ENCODE results near the gene GFPT1.
"Not testable (repeated sequence)": the region's sequence is repeated elsewhere in the genome, so short reads cannot be mapped to it uniquely, and the experiment has no call there.

The GFPT1 gene

DNA sequence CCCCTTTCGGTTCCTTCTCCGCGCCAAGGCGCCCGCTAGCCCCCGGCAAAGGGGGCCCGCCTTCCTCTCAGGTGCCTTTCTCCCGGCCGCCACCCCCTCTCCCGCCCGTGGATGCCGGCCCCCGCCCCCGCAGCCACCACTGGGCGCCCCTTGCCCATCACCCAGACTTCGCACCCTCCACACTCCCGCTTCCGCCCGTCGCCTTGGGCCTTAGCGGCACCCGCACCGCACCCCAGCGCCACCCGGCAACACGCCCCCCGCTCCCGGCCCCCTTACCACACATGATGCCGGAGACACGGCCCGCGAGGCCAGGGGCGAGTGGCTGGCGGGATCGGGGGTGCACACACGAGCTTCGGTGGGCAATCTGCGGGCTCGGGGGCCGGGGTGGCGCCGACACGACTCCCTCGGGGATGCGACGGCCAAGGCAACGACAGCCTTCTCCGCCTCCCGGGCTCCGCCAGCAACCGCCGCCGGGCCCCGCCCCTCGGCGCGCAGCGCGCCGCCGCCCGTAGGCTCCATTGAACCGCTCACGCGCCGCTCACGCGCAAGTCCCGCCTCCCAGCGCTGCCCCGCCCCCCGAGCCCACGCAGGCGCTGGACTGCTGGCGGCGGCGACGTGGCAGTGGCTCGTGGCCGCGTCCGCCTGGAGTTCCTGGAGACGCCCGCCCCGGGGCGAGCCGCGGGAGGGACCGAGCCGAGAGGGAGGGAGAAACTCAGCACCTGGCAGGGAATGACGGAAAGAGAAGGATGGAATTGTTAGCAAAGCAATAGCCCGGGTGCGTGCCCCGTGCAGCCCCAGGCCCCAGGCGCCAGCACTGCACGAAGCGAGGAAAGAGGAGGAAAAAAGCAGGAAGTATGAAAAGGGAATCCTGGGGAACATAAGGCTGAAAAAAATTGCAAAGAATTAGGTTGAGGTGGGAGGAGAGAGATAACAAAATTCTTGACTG is at the start of gene GFPT1:
TSS of gene GFPT1 (minus strand) at position 439 of the 946 bp plus-strand sequence. CDS start at position 283, 156 bp downstream.
- DNase-seq, result peak; percentile 22 to 93 (median 85)

DNA sequence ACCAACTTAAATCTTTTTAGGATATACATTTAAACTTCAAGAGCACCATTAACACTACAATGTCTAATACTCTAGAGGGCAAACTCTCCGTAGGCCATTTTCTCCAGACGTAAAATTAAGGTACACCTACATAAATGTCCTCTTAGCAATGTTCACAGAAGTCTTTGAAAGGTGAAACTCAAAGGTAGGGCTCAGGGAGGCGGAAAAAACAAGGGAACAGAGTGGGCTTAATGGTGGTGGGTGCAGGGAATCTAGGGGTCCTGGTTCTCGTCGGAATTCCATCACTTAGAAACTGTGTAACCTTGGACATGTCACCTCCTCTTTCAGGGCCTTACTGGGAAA is 49.5 kb upstream of the GFPT1 start:
- DNase-seq, result no peak

- peak in 1 of 58 donors; percentile 8 for DNase-seq
Observed at GRCh38 chr2:69434753-69435152, 47.7 kb upstream of the GFPT1 start.

GRCh38 chr2:69429491-69430183 is 42.6 kb upstream of the GFPT1 start:
- no peak for DNase-seq

DNA sequence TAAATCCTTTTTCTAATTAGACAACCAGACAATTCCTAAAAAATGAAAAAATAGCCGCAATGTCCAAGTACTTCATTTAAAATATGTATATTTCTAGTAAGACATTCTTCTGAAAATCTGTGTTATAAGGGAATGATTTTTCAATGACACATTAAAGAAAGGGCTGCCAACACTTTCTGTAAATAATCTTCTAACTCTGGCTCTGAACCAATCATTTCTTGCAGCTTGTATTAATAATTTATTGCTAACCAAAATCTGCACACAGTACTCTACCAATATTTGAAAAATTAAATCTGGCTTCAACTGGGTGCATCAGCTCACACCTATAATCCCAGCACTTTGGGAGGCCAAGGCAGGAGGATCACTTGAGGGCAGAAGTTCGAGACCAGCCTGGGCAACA is 42.0 kb upstream of the GFPT1 start:
- DNase-seq, result no peak

GRCh38 chr2:69424419-69424818 is 37.4 kb upstream of the GFPT1 start:
- DNase-seq, result no peak

- DNase-seq, result no peak
Observed at GRCh38 chr2:69422198-69422597, 35.2 kb upstream of the GFPT1 start.

DNA sequence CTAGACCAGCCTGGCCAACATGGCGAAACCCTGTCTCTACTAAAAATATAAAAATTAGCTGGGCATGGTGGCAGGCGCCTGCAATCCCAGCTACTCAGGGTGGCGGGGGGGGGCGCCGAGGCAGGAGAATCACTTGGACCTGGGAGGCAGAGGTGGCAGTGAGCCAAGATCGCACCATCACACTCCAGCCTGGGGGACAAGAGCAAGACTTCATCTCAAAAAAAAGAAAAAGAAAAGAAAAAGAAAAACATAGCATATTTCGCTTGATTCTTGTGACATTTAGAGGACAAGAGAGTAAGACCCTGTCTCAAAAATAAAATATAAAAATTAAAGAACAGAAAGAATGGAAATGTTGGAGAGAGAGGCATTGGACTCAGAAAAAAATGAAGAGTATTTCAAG is 32.1 kb upstream of the GFPT1 start:
- DNase-seq, result not testable (repeated sequence)

- no peak for DNase-seq
Observed at GRCh38 chr2:69416147-69416546, 29.1 kb upstream of the GFPT1 start.

DNA sequence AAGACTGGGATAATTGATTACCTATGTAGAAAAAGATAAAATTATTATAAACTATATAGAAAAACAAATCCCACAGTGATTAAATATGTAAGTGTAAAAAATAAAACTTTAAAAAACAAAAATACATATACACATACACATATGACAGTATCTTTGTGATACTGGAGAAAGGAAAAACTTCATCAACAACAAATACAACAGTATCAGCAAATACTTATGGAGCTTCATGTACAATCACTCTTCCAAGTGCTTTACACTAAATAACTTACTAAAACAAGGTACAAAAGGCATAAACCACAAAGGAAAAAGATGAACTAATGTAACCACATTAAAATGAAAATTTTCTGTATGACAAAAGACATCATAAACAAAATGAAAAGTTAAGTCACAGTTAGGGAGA is 24.1 kb upstream of the GFPT1 start:
- no peak for DNase-seq

- DNase-seq, result peak in 3 of 58 donors; percentile 2 to 25 (median 2)
Observed at GRCh38 chr2:69405306-69405705, 18.3 kb upstream of the GFPT1 start.

- DNase-seq, result no peak
Observed at GRCh38 chr2:69400121-69400520, 13.1 kb upstream of the GFPT1 start.

- no peak for DNase-seq
Observed at GRCh38 chr2:69397234-69397633, 10.2 kb upstream of the GFPT1 start.

DNA sequence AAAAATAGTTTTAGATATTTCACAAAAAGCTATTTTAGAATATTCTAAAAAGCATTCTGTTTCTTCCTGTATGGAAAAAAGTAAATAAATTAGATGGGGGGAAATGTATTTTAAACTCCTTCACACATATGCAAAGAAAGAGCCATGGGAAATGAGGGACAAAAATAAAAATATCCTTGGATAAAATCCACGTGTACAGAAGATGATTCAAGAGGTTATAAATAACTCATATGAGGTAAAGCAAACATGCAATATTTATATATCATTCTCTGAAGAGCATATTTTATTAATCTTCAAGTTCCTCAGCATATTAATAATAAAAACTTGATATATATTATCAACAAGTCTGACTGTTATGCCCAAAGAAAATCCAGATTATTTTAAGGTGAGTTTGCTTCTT is 8.8 kb upstream of the GFPT1 start:
- DNase-seq, result no peak

DNA sequence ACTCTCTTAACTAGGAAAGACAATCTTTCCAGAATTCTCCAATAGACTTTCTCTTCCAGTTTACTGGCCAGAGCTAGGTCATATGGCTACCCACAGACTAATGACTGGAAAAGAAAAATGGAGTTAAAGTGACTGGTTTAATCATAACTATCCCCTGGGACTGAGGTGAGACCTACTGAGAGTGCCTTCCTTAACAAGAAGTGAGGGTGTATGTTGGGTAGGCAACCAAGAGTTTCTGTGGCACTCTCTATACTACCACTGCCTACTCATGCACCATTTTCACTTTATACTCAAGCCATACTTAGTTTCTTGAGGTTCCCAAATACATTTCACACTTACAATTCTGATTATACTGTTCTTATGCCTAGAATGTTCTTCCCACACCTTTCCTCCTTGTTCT is 6.9 kb upstream of the GFPT1 start:
- no peak for DNase-seq

- no peak for DNase-seq
Observed at GRCh38 chr2:69390471-69390870, 3.4 kb upstream of the GFPT1 start.

DNA sequence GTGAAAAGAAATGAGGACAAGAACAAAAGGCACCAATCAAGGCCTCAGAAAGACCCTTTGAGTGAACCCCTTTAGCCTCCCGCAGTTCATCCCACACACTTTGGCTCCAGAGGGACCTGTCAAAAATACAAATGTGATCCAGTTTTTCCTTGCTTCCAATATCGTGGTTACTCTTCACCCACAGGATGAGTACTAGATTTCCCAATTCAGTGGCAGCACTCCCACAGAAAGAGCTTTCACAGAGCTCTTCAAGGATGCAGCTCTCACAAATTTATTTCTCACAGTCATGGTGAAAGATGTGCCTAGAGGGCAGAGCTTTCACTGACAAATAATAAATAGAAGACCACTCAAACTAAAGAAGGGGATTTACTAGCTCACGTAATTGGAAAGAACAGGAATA is 3.0 kb upstream of the GFPT1 start:
- DNase-seq, result no peak

DNA sequence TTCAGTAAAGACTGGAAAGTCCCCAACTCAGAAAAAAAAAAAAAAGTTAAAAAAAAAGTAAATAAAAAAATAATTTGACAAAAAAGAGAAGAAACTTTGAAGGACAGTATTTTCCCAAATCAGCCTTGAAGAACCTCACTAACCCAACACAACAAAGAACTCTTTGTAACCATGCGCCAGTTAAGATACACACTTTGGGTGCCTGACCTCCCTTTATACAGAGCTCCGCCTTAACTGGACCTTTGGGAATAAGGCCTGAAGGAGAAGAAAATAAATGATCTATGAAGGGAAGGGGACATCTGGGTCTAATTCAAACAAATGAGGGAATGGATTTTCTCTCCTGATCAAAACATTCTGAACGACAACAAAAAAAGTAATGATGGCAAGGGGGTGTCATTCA is 2.2 kb upstream of the GFPT1 start:
- no peak for DNase-seq

- DNase-seq, result peak in 1 of 58 donors; percentile 2
Observed at GRCh38 chr2:69387770-69388481, 899 bp upstream of the GFPT1 start.

- no peak for DNase-seq
Observed at GRCh38 chr2:69386360-69386759, 667 bp downstream of the GFPT1 start.

DNA sequence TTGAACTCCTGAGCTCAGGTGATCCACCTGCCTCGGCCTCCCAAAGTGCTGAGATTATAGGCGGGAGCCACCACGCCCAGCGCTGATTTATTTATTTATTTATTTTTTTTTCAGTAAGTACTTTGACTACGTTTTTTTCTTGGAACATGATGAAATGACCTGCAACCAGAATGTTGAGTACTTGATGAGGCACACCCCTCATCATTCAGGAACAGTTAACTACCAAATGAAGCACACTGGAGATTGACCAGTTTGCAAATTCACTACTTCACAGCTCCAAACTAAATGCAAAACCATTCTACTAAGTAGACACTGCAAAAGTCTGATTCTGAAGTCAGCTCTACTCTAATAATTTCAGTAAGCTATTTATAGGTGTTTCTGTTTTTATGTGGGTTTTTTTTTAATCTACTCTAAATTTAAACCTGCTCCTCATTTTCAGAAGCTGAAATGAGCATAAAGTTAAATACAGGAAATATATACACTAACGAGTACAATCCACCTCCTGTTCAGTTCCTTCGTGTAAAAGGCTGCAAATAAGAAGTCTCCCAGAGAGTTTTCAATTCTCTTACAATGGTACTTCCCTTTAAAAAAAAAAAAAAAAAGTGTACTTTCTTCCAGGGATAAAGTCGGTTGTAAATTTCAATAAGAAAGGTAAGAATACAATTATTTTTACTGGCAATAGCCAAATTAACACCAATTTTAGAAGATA is 1.4 kb downstream of the GFPT1 start:
- DNase-seq, result no peak
